CD4-positive, alpha-beta T cell treated with Interleukin-17A for 4 hours (primary cell): ENCODE results near the gene PIK3C3.

Experiments used
- DNase-seq: peaks from one replicate; pipeline ENCODE4 v3.0.0-alpha.2; 2020; ENCODE audit warnings: mixed read lengths

Gene PIK3C3

DNA sequence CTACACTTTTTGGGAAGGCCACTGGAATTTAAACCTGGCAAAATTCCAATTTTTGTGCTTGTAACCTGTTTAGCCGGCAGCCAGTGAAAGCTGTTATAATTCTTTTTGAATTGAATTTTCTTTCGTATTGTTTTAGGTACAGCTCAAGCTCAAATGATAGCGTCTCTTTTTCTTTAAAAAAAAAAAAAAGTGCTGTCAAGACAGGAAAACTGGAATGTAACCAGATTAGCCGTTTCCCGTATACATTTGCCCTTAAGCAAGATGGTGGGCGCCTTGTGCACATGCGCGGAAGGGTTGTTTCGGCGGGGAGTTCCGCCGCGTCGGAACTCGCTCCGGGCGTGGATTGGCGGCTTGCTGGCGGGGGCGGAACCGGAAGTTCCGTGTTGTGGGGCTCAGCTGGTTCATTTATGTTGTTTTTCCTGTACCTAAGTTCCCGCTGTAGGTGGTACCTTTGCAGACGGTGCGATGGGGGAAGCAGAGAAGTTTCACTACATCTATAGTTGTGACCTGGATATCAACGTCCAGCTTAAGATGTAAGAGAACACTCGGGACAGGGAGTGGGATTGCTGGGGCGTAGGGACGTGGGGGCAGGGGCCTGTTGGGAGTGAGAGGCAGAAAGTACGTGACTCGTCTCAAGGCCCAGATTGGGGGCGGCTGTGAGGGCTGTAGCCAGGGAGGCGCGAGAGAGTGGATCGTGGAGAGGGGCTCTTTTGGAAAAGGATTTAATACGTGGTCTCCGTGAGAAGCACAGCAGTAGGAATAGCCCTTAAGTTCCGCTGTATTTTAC is at the start of gene PIK3C3:
Gene PIK3C3 (plus strand): TSS at position 408 of the 787 bp plus-strand sequence. CDS start 58 bp downstream, at position 466.
- peak; percentile 99 for DNase-seq

DNA sequence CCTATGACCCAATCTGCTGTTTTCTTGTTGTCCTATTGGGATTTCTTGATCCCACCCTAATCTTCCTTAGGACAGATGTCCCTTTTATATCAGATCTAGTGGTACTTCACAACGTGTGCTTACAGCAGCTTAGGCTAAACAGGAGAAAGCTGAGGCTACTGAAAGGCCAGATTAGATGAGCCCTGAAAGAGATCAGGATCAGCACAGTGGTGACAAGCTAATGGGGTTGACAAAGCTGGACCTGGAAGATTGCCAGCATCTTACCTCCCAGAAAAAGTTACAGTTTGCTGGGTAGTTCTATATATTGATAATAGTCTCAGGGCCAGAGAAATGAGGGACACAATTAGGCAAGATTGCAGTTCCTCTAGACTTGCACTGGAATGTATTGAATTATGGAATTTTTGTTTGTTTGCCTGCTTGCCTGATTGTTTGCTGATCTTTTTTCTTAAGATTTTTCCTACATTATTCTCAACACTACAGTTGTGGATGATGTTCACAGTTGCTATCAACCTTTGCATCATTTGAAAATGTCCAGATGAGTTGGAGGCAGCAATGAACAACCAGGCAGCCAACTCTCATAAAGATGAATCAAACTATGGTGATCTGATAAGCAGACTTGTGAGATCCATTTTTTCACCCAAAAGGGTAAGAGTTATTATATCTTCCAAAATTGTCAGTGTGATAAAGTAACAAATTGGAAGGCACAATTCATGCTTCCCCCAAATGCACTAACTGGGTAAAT is 49.1 kb upstream of the PIK3C3 start:
- no peak for DNase-seq

DNA sequence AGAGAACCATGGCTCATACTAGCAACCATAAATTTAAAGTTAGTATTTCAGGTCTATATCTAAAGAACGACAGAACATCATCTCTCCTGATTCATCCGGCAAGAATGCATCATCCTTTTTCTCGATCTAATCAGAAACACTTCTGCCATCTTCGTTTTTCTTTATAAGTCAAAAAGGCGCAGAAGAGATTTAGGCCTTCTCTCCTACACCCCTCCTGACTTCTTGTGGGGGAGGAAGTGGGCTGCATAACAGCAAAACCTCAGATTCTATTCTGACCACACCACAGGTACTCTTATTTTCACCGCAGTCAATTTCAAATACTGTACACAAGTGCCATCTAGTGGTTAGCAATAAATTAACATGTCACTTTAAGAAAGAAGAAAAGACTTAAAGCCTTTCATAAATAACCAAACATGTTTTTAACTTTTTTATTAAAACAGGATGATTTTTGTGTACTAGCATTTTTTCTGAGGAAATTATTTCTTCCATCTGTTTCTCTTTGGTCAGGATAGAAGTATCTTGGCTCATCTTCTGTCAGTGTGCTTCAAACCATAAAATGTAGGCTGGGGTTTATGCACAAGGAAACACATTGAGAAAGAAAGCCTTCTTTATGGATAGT is 48.4 kb upstream of the PIK3C3 start:
- DNase-seq = peak; percentile 6

DNA sequence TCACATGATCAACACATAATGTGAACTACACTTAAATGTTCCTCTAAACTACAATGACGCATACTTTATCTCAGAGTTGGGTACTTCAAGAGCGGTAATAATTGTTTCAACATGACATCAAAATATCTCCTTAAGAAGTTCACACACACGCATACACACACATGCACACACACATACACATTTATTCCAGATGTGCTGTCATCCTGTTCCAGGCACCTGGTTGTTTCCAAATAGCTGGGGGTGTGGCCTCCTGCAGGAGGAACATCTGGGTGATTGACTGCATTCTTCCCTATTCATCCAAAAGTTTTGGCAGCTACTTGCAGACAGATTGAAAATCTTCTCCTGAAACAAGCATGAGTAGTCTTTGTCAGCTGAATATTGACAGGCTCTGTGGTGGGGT is 37.9 kb upstream of the PIK3C3 start:
- no peak for DNase-seq

DNA sequence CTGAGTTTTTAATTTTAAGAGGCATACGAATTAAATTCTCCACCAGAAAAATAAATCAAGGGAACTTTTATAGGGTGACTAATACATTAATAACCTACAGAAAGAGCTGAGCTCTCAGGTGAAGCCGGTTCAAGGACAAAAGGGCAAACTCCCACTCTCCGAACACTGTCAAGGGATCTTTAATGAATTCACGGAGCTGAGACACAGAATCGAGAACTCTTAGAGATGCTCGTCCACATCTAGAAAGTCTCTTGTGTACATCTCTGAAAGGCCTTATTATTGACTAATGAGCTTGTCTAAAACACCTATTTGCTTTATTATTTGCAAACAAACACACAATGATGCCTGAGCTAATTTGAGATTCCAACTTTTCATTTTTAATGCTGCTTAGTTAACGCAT is 33.3 kb upstream of the PIK3C3 start:
- DNase-seq = no peak

DNA sequence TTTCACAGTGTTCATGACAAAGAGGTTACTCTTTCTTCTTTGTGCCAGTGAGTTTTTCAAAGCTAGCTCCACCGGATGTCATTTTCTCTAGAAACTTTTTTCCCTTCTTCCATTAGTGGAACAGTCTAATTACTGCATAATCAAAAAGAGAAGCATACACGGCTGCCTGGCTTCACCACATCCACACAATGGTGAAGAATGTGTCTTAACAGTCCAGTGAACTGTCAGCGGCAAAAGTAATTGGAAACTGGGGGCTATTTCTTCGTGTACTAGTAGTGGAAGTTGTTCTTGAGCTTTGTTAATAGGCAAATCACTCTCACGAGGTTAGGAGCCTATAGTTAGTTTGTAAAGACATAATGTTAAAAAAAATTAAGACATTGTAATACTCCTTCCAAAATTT is 32.9 kb upstream of the PIK3C3 start:
- no peak for DNase-seq

DNA sequence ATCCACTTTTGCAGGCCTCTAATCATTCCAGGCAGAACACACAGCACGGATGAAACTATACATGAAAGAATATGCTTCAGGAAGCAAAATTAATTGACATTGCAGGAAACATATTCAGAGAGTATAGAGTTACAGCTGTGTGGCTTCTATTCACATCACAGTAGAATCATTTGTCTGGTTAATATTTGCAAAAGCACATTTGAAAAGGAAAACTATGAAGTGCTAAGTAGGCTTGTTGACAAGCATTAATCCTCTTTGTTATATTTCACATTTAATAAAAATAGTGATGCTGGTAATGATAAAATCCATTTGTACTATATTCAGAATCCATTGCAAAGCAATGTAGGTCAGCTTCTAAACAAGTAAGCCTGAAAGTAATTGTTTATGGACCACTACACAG is 32.2 kb upstream of the PIK3C3 start:
- DNase-seq = no peak

DNA sequence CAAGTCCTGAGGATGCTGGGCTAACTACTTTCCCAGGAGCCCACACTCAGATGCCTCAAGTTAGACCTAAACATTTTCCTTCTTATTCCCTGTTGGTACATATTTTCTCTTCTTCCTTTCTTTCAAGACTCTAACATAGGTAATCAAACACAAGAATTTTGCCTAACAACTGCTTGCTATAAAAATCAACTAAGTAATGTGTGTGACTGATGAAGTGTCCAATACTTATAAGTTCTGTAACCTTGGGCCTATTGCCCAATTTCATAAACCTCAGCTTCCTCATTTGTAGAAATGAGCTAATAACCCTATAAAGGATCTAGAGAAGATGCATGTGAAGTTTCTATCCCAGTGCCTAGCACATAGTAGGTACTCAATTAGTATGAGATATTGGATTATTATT is 31.6 kb upstream of the PIK3C3 start:
- no peak for DNase-seq

DNA sequence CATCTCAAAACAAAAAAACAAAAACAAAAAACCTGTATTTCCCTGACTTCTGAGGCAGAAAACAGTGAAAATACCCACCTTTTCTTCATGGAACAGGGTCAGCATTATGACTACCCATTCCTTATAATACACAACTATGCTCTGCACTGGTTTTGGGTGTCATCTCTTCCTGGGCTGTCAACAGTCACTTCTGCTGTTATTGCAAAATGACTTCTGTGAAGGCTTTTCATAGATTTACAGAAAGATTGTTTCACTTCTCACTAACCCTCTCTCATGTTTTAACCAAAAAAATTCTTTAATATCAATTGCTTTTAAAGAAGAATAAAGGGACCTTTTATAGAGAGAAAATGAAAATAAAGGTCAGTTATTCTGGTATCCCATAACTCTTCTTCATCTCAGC is 26.5 kb upstream of the PIK3C3 start:
- DNase-seq = no peak

DNA sequence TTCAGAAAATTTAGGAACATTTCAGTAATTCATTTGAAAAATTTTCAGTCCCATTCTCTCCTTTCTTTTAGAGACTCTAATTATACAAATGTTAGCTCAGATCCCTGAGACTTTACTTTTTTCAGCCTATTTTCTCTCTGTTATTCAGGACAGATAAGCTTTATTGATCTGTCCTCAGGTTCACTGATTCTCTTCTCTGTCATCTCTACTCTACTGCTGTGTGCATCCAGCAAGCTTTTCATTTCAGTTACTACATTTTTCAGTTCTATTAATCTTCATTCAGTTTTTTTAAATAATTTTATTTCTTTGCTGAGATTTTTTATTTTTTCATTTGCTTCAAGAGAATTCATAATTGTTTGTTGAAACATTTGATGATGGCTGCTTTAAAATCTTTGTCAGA is 22.1 kb upstream of the PIK3C3 start:
- DNase-seq = no peak

DNA sequence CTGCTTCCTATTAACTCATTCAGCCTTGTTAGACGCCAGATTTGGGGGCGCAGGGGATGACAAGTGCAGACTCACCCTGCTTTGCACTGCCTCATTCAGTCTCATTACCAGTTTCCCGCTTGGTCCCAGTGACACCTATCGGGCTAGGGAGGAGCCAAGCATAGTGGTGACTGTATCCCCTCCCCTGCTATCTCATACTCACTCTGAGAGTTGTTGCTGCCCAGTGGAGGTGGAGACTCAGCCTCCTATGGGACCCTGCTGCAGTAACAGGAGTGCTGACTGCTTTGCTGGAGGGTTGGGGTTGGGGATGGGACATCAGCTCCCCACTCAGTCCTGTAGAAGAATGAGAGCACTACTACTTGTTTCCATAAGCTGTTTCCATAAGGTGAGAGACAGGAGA is 21.3 kb upstream of the PIK3C3 start:
- no peak for DNase-seq

DNA sequence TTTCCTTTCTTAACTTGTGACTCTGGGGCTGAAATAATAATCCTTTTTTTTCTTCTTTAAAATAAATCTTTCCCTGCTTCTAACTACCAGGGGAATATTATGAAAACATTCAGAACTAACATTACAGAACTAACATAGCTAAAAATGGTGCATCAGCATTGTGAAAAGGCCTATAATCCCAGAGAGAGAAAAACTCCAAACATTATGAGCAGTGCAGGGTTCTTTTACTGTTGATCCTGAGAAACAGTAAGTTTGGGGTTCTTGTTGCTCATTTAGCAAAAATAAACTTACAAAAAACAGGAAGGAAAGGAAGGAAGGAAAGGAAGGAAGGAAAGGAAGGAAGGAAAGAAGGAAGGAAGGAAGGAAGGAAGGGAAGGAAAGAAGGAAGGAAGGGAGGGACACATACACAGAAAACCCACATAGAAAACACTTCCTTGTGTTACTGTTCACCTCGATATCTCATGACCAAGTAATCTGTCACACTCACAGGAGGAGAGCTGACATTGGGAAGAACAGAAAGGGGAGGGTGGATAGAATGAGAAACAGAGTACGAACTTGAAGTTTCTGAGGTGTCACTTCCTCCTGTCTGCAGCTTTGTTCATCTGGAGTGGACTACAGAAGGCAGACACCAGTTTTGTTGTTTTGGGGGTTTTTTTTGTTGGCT is 18.4 kb upstream of the PIK3C3 start:
- no peak for DNase-seq

DNA sequence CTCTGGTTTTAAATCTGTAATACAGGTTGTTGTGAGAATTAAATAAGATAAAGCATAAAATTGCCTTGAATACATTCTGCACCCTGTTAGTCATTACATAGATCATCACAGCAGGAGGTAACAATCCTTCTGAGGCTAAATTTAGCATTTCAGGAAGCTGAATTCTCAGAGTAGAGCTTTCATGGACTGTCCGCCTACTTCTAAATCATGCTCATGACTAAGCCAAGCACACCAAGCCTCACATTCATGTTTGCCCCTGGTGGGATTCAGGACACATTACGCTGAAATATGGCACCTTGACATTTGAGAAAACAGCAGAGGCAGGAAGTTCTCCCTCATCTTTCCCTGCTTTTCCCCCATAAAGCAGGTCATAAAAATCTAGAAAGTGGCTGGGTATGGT is 16.6 kb upstream of the PIK3C3 start:
- no peak for DNase-seq

DNA sequence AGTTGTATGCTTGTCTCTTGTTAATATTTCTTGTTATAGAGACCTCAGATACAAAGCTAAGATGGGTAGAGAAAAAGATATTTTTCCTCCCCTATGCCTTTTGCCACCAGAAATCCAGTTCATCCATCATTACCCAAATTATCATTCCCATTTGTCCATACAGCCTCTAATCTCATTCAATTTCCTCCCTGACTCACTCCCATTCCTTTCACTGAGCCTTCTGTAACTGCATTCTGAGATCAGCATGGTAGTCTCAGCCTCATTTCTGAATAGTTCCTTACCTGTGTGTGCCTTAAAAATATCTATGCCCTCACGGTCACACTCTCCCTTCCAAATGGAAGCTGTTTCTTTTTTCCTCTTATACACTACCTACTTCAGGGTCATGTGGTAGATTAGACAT is 15.7 kb upstream of the PIK3C3 start:
- DNase-seq = no peak

DNA sequence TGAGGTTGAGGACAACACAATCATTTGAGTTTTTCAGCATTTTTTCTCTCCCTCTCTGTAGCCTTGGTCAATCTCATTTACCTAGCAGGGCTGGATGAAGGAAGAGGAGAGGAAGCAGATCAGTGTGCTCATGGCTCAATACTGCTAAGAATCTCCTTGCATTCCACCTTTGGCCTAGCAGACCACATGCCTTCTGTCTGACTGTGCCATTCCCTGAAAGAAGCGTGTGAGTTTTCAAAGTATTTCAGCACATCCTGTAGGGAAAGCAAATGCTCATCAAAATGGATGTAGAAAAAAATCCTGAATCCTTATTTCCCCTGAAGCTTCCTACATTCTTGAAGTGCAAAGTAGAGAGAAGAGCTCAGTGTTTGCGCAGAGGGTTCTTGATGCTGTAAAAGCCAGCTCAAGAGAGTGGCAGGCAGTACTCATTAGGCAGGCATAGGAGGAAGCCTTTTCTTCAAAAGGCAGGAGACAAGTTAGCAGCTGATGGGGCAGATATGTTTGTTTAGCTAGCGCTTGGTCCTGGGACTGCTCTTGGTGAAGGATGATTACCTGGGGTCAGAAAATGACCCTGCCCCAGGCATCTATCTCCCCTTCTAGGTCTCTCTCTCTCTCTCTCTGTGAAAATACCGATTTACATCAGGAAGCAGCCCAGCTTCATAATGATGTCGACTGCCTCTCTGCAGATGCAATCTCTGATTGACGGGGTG is 14.4 kb upstream of the PIK3C3 start:
- DNase-seq = no peak

DNA sequence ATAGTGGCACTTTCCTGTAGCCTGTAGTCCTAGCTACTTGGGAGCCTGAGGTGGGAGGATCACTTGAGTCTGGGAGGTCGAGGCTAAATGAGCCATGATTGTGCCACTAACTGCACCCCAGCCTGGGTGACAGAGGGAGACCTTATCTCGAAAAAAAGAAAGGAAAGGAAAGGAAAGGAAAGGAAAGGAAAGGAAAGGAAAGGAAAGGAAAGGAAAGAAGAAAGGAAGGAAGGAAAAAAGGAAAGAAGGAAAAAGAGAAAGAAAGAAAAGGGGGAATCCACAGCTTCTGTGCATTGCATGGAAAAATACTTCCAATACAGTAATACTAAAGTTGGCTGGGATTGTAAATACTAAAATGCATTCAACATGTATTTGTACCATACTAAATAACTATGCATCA is 12.8 kb upstream of the PIK3C3 start:
- DNase-seq = no peak

DNA sequence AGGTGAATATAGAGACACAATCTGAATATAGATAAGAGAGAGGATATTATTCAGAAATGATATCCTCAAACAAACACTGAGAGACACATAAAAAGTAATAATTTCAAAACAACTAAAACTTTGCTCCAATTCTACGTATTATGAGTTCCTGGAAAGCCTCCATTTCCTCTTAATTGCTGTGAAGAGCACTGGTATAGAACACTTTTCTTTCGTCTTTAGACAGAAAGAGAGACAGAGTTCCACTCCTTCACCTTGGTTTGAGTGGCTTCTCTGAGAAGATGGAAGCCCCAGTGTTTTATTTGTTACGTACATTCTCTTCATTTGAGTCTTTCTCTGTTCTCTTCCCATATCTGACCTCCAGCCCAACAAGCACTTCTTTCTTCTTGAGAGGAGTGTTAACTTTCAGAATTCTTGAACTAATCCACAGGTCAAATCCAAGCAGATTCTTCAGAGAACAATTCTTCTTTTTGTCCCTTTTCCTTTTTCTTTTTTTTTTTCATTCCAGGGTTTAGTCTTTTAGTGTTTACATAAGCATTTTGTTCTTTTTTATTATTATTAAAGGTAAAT is 6.4 kb upstream of the PIK3C3 start:
- no peak for DNase-seq

DNA sequence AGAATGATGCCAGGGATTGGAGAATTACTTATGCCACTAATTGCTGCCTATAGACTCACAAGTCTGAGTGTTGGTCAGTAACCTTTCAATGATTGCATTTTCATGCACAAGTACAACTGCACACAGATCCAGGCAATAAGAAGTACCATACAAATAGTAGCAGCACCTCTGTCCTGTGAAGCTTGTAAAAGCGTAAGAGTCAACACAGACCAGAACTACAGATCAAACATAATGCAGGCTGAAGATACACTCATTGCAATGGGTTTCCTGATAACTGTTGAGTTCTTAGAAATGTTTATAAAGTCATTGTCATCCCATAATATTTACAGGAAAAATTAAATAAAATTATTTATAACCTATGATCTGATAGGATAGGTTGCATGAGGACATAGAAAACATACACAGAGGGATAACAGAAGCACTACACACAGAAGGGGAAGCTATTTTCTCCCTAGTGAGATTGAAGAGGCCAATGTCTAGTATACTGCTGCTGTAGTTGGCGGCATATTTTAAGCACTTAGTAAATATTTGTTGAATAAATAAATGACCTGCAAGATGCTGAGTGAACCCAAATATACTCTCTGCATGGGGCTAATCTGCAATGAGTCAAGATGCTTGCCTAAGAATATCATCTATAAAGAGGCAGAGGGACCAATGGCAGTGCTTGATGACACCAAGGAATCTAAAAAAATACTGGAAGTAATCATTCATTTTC is 5.7 kb upstream of the PIK3C3 start:
- DNase-seq = no peak

DNA sequence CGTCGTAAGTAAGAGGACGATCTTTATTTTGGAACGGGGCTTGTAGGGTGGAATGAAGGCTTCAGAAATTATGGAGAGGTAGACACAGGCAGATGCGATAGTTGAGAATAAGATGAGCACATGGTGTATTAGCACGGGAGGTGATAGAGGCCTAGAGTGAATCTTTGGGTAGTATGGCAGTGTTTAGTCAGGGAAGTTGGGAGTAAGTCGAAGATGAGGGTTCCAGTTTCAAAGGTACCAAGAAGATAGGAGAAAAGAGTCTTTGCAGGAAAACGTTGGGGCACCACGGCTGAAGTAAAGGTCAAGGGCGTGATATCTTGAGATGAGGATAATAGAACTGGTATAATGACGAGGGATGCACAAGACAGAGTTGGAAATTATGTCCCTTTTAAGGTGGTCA is 654 bp downstream of the PIK3C3 start:
- DNase-seq = no peak

DNA sequence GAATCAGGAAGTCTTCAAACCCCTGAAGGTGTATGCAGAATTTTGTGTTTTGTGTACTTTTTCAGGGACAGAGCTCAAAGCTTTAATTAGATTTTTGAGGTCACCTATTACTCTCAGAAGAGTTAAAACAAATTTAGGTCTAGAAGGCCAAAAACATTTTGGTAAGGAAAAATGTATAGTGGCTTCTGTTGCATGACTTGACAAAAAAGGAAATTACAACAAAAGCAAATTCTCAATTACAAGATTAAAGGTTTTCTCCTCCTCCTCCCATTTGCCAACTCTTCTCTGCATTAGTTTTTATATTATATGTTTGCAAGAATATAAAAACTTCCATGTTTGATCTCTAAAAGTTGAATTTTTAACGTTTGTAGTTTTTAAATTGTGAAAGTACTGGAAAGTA is 4.0 kb downstream of the PIK3C3 start:
- no peak for DNase-seq

DNA sequence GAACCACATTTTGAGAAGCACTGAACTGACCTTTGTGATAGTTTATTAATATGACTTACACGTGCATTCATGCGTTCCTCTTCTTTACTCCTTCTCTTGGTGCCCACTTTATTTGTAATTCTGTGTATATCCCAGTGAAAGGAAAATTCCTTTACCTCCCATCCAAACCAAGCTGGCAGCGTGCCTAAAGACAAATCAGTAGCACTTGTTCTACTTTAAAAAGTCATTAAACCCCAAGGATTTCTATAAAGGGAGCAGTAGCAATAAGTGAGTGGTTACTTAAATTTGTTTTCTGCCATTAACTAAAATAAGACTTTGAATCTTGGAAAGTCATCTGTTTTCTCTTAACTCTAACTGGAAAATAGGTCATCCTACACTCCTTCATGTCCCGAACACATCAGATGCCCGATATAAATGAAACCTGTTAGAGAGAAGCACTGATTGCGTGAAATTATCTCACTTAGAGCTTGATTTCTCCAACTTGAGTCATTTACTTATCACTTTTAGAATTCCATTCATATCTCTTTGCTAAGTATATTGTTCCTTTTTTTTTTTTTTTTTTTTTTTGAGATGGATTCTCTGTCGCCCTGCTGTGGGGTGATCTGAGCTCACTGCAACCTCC is 10.7 kb downstream of the PIK3C3 start:
- no peak for DNase-seq
